HL-60 (cell line): ENCODE measurements around the gene INTS13.

Experiments
- DNase-seq, 2 experiments: peaks; one replicate each; pipeline ENCODE4 v3.0.0-alpha.2; 2010 to 2020; ENCODE audit warnings: low read depth in 1 of 2, low spot score in 1 of 2
- H3K27ac ChIP-seq: fragments of 250-450 bp; sonication (Bioruptor Pico); replicated peaks from 2 replicates; pipeline ENCODE4 v1.5.1; 2020; ENCODE audit warnings: mild to moderate bottlenecking, moderate library complexity
- H3K27me3 ChIP-seq: fragments of 250-450 bp; sonication (Bioruptor Pico); 2 replicates; pipeline ENCODE4 v1.5.1; 2021; ENCODE audit warnings: mild to moderate bottlenecking, moderate library complexity; ENCODE audit not compliant: insufficient read depth, poor library complexity, severe bottlenecking
- H3K4me3 ChIP-seq: replicated peaks from 2 replicates; pipeline ENCODE4 v1.5.1; 2011; ENCODE audit warnings: mild to moderate bottlenecking, control low read depth, low read length; ENCODE audit not compliant: insufficient read depth
- GABPA ChIP-seq: IDR thresholded peaks from 2 replicates; pipeline ENCODE4 v1.6.1; 2012; ENCODE audit warnings: low read depth
- POLR2AphosphoS5 ChIP-seq: IDR thresholded peaks from 2 replicates; pipeline ENCODE4 v1.6.1; 2012; ENCODE audit warnings: low read depth
- SPI1 ChIP-seq: IDR thresholded peaks from 2 replicates; pipeline ENCODE4 v1.6.1; 2012; ENCODE audit warnings: low read depth, mild to moderate bottlenecking, borderline replicate concordance
- TF ChIP-seq, protein P1 (sequence below): IDR thresholded peaks from one replicate; pipeline ENCODE4 v1.5.1; 2011; ENCODE audit warnings: low read length, control low read depth, inconsistent platforms; ENCODE audit not compliant: insufficient read depth
- TF ChIP-seq, protein P2 (sequence below): IDR thresholded peaks from 2 replicates; pipeline ENCODE4 v1.6.1; 2012; ENCODE audit warnings: low read depth; ENCODE audit not compliant: insufficient replicate concordance

Gene INTS13

DNA sequence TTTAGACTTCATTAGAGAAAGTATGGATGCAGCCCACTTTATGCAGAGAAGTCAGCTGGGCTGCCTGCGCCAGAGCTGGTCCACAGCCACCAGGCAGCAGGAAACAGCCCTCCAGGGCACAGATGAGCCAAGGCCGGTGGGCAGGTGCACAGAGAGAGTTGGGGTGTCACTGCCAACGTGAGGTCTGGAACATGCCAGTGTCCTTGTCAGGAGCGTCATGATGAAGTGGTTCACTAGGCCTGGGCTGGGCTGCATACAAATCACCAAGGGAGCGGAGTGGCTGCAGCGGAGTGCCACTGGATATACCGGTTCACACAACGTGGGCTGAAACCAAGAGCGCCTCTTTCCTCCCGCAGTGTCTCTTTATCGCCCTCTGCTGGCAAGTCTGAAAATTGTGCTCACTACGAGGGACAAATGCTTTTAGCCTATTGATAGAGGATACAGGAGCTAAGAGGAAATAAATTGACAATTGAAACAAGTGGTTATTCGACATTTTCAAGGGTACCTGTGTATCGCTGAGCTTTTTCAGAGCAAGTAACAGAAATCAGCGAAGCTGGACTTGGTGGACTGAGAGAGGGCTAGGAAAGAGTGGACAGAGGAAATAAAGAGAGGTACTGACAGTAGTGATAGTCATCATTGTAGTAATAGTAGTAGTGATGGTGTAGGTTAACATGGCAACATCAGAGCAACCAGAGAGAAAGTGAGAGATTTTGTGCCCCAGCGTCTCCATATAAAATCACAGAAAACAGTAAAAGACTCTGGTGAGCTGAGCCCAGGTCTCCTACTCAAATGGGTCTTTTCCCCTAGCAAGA lies 52.8 kb downstream of the INTS13 start:
- TF ChIP-seq POLR2AphosphoS5 = no peak
- TF ChIP-seq, protein P1, sequence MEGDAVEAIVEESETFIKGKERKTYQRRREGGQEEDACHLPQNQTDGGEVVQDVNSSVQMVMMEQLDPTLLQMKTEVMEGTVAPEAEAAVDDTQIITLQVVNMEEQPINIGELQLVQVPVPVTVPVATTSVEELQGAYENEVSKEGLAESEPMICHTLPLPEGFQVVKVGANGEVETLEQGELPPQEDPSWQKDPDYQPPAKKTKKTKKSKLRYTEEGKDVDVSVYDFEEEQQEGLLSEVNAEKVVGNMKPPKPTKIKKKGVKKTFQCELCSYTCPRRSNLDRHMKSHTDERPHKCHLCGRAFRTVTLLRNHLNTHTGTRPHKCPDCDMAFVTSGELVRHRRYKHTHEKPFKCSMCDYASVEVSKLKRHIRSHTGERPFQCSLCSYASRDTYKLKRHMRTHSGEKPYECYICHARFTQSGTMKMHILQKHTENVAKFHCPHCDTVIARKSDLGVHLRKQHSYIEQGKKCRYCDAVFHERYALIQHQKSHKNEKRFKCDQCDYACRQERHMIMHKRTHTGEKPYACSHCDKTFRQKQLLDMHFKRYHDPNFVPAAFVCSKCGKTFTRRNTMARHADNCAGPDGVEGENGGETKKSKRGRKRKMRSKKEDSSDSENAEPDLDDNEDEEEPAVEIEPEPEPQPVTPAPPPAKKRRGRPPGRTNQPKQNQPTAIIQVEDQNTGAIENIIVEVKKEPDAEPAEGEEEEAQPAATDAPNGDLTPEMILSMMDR = peak; percentile 91
- TF ChIP-seq SPI1 = no peak
- no peak for TF ChIP-seq GABPA
- TF ChIP-seq, protein P2, sequence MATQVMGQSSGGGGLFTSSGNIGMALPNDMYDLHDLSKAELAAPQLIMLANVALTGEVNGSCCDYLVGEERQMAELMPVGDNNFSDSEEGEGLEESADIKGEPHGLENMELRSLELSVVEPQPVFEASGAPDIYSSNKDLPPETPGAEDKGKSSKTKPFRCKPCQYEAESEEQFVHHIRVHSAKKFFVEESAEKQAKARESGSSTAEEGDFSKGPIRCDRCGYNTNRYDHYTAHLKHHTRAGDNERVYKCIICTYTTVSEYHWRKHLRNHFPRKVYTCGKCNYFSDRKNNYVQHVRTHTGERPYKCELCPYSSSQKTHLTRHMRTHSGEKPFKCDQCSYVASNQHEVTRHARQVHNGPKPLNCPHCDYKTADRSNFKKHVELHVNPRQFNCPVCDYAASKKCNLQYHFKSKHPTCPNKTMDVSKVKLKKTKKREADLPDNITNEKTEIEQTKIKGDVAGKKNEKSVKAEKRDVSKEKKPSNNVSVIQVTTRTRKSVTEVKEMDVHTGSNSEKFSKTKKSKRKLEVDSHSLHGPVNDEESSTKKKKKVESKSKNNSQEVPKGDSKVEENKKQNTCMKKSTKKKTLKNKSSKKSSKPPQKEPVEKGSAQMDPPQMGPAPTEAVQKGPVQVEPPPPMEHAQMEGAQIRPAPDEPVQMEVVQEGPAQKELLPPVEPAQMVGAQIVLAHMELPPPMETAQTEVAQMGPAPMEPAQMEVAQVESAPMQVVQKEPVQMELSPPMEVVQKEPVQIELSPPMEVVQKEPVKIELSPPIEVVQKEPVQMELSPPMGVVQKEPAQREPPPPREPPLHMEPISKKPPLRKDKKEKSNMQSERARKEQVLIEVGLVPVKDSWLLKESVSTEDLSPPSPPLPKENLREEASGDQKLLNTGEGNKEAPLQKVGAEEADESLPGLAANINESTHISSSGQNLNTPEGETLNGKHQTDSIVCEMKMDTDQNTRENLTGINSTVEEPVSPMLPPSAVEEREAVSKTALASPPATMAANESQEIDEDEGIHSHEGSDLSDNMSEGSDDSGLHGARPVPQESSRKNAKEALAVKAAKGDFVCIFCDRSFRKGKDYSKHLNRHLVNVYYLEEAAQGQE = no peak
- Histone ChIP-seq H3K27me3 (no peaks in the 10 kb centered on the region), H3K27ac (no peak overlapping the region), H3K4me3 (no peak overlapping the region)
- peak; percentile 58 to 90 for DNase-seq

DNA sequence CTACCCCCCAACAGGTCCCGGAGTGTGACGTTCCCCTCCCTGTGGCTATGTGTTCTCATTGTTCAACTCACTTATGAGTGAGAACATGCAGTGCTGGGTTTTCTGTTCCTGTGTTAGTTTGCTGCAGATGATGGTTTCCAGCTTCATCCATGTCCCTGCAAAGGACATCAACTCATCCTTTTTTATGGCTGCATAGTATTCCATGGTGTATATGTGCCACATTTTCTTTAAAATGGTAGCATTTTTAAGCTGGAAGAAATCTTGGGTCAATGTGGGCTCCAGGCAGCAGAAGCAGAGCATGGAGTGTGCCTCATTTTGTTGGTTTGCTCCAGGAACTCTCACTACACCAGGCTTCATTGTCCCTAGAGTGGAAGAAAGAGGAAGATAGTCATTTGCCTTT lies 57.2 kb downstream of the INTS13 start:
- TF ChIP-seq GABPA = no peak
- TF ChIP-seq POLR2AphosphoS5 = no peak
- TF ChIP-seq, protein P2 = no peak
- TF ChIP-seq SPI1 = no peak
- TF ChIP-seq, protein P1 = no peak
- DNase-seq = no peak
- no peak overlapping the region for H3K4me3 ChIP-seq
- H3K27ac ChIP-seq = no peak overlapping the region
- H3K27me3 ChIP-seq = no peaks in the 10 kb centered on the region

DNA sequence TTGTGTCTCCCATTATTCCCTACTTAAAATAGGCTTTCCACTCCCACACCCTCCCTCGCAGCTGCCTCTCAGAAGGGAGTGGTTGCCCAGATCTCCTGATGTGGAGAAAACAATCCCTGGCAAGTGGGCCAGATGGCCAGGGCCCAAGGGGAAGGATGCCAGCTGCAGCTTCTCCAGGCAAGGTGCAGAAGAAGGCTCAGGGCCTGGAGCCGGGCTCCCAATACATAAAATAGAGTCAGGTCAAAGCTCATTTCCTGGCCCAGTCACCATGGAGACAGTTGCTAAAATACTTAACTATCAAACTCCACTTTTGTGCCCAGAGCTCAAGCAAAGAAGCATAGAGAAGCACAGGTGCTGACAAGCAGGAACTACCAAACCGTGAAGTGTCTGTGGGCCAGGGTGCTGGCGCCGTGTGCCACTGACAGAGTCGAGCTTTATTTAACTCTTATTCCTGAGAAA lies 59.1 kb downstream of the INTS13 start:
- Histone ChIP-seq H3K4me3 (no peak overlapping the region), H3K27me3 (no peaks in the 10 kb centered on the region), H3K27ac (peak overlapping the region; percentile 4)
- no peak for TF ChIP-seq GABPA
- TF ChIP-seq POLR2AphosphoS5 = no peak; the same call in 1 of the 2 replicates
- TF ChIP-seq, protein P2 = no peak
- TF ChIP-seq, protein P1 = no peak
- TF ChIP-seq SPI1 = no peak
- no peak for DNase-seq
